HL-60 (cell line): Measurements from ENCODE around the gene UBE2E2.

ENCODE experiments used
- DNase-seq, 2 experiments: peaks; one replicate each; pipeline ENCODE4 v3.0.0-alpha.2; 2010 to 2020; ENCODE audit warnings: low read depth in 1 of 2, low spot score in 1 of 2
- H3K27ac ChIP-seq: fragments of 250-450 bp; sonication (Bioruptor Pico); replicated peaks from 2 replicates; pipeline ENCODE4 v1.5.1; 2020; ENCODE audit warnings: mild to moderate bottlenecking, moderate library complexity
- H3K27me3 ChIP-seq: fragments of 250-450 bp; sonication (Bioruptor Pico); 2 replicates; pipeline ENCODE4 v1.5.1; 2021; ENCODE audit warnings: mild to moderate bottlenecking, moderate library complexity; ENCODE audit not compliant: insufficient read depth, poor library complexity, severe bottlenecking
- H3K4me3 ChIP-seq: replicated peaks from 2 replicates; pipeline ENCODE4 v1.5.1; 2011; ENCODE audit warnings: mild to moderate bottlenecking, control low read depth, low read length; ENCODE audit not compliant: insufficient read depth
- GABPA ChIP-seq: IDR thresholded peaks from 2 replicates; pipeline ENCODE4 v1.6.1; 2012; ENCODE audit warnings: low read depth
- POLR2AphosphoS5 ChIP-seq: IDR thresholded peaks from 2 replicates; pipeline ENCODE4 v1.6.1; 2012; ENCODE audit warnings: low read depth
- SPI1 ChIP-seq: IDR thresholded peaks from 2 replicates; pipeline ENCODE4 v1.6.1; 2012; ENCODE audit warnings: low read depth, mild to moderate bottlenecking, borderline replicate concordance
- TF ChIP-seq, protein P1 (sequence below): IDR thresholded peaks from one replicate; pipeline ENCODE4 v1.5.1; 2011; ENCODE audit warnings: low read length, control low read depth, inconsistent platforms; ENCODE audit not compliant: insufficient read depth
- TF ChIP-seq, protein P2 (sequence below): IDR thresholded peaks from 2 replicates; pipeline ENCODE4 v1.6.1; 2012; ENCODE audit warnings: low read depth; ENCODE audit not compliant: insufficient replicate concordance

The UBE2E2 gene

GRCh38 chr3:23288715-23289114 lies 85.6 kb downstream of the UBE2E2 start:
- Histone ChIP-seq H3K27me3 (no peaks in the 10 kb centered on the region), H3K4me3 (no peak overlapping the region), H3K27ac (no peak overlapping the region)
- DNase-seq = no peak
- TF ChIP-seq SPI1 (no peak), GABPA (no peak), POLR2AphosphoS5 (no peak)
- TF ChIP-seq, protein P1, sequence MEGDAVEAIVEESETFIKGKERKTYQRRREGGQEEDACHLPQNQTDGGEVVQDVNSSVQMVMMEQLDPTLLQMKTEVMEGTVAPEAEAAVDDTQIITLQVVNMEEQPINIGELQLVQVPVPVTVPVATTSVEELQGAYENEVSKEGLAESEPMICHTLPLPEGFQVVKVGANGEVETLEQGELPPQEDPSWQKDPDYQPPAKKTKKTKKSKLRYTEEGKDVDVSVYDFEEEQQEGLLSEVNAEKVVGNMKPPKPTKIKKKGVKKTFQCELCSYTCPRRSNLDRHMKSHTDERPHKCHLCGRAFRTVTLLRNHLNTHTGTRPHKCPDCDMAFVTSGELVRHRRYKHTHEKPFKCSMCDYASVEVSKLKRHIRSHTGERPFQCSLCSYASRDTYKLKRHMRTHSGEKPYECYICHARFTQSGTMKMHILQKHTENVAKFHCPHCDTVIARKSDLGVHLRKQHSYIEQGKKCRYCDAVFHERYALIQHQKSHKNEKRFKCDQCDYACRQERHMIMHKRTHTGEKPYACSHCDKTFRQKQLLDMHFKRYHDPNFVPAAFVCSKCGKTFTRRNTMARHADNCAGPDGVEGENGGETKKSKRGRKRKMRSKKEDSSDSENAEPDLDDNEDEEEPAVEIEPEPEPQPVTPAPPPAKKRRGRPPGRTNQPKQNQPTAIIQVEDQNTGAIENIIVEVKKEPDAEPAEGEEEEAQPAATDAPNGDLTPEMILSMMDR = no peak
- TF ChIP-seq, protein P2, sequence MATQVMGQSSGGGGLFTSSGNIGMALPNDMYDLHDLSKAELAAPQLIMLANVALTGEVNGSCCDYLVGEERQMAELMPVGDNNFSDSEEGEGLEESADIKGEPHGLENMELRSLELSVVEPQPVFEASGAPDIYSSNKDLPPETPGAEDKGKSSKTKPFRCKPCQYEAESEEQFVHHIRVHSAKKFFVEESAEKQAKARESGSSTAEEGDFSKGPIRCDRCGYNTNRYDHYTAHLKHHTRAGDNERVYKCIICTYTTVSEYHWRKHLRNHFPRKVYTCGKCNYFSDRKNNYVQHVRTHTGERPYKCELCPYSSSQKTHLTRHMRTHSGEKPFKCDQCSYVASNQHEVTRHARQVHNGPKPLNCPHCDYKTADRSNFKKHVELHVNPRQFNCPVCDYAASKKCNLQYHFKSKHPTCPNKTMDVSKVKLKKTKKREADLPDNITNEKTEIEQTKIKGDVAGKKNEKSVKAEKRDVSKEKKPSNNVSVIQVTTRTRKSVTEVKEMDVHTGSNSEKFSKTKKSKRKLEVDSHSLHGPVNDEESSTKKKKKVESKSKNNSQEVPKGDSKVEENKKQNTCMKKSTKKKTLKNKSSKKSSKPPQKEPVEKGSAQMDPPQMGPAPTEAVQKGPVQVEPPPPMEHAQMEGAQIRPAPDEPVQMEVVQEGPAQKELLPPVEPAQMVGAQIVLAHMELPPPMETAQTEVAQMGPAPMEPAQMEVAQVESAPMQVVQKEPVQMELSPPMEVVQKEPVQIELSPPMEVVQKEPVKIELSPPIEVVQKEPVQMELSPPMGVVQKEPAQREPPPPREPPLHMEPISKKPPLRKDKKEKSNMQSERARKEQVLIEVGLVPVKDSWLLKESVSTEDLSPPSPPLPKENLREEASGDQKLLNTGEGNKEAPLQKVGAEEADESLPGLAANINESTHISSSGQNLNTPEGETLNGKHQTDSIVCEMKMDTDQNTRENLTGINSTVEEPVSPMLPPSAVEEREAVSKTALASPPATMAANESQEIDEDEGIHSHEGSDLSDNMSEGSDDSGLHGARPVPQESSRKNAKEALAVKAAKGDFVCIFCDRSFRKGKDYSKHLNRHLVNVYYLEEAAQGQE = no peak

- TF ChIP-seq POLR2AphosphoS5 (no peak), GABPA (no peak), SPI1 (no peak)
- TF ChIP-seq, protein P1 = no peak
- TF ChIP-seq, protein P2 = no peak
- no peak for DNase-seq
- Histone ChIP-seq H3K27me3 (no peaks in the 10 kb centered on the region), H3K4me3 (no peak overlapping the region), H3K27ac (no peak overlapping the region)
These were observed 89.3 kb downstream of the UBE2E2 start for GRCh38 chr3:23292432-23292831.

- Histone ChIP-seq H3K27me3 (no peaks in the 10 kb centered on the region), H3K27ac (no peak overlapping the region), H3K4me3 (no peak overlapping the region)
- TF ChIP-seq, protein P2 = no peak
- TF ChIP-seq SPI1 = no peak
- TF ChIP-seq, protein P1 = no peak
- no peak for TF ChIP-seq POLR2AphosphoS5
- TF ChIP-seq GABPA = no peak
- DNase-seq = no peak
These were observed 91.8 kb downstream of the UBE2E2 start for GRCh38 chr3:23294770-23295387.
